Activated B cell treated with CpG ODN at 0.5 μM for 24 hours (primary cell): ENCODE results near the gene HOXB7. TPM values are rescaled to one million over a fixed set of nuclear protein-coding genes. Genes with fewer than 3 reads are reported as not detected.

Source experiments
- ATAC-seq: fragments of 200-7000 bp; cut with Tn5 transposase; one replicate; pipeline ENCODE4 v1.10.0; 2021; ENCODE audit warnings: low read depth, mild to moderate bottlenecking, moderate library complexity
- CTCF ChIA-PET: fragments of 350-600 bp; sonication (Branson Sonifier 250); formaldehyde crosslinking; loops from one replicate; lab custom pipeline; 2021; ENCODE audit warnings: antibody characterized with exemption; lab: Charles Lee
- POLR2A ChIA-PET: fragments of 350-600 bp; sonication (Branson Sonifier 250); formaldehyde crosslinking; loops from one replicate; lab custom pipeline; 2021; ENCODE audit warnings: antibody characterized with exemption; lab: Charles Lee
- DNase-seq: peaks from one replicate; pipeline ENCODE4 v3.0.0; 2022
- H3K27ac Mint-ChIP-seq: one replicate; pipeline ENCODE4 v1.8.0; 2020; ENCODE audit warnings: mixed read lengths
- H3K27me3 Mint-ChIP-seq: one replicate; pipeline ENCODE4 v1.8.0; 2021; ENCODE audit warnings: mixed read lengths
- H3K36me3 Mint-ChIP-seq: one replicate; pipeline ENCODE4 v1.8.0; 2021; ENCODE audit warnings: low read depth, mixed read lengths
- H3K4me1 Mint-ChIP-seq: one replicate; pipeline ENCODE4 v1.8.0; 2021; ENCODE audit warnings: mixed read lengths
- H3K4me3 Mint-ChIP-seq: one replicate; pipeline ENCODE4 v1.8.0; 2020; ENCODE audit warnings: mild to moderate bottlenecking, mixed read lengths
- H3K9me3 Mint-ChIP-seq: one replicate; pipeline ENCODE4 v1.8.0; 2020; ENCODE audit warnings: mixed read lengths
- CTCF ChIP-seq: fragments of 200-600 bp; IDR thresholded peaks from one replicate; pipeline ENCODE4 v1.8.0; 2022; ENCODE audit warnings: antibody characterized with exemption, mild to moderate bottlenecking
- intact Hi-C: fragments of 100-400 bp; cut with micrococcal nuclease; formaldehyde crosslinking; loops from one replicate; pipeline ENCODE4 v1.15.1; 2024
- total RNA-seq: library from RNA; stranded (reverse); gene quantifications from 2 replicates; pipeline ENCODE4 v1.2.3, GENCODE V29; 2022

Gene HOXB7
- total RNA-seq, 1 donor from 2014 or later = 0.60 TPM

GRCh38 chr17:48589831-48590606 lies 20.8 kb downstream of the HOXB7 start, which contains the start of gene HOXB3:
Gene HOXB3, minus strand, starts transcription at chr17:48590241. Its CDS starts 37,767 bp downstream, at chr17:48552474.
- CTCF ChIA-PET = interaction anchor here (0.7 to 2.9 kb wide), 6 partner anchors 23 to 282 kb away, joined by 3 to 13 read pairs (median 4); no protein-coding TSS in a partner anchor
- peaks cover 78% of the 10 kb centered on the region for H3K27me3 Mint-ChIP-seq
- H3K4me3 Mint-ChIP-seq = peak within 1 kb of the TSS; percentile 64
- no peaks in the 10 kb centered on the region for H3K36me3 Mint-ChIP-seq
- no peaks in the 10 kb centered on the region for H3K9me3 Mint-ChIP-seq
- H3K27ac Mint-ChIP-seq = no peak within 1 kb of the TSS
- no peak for ATAC-seq
- no peak for TF ChIP-seq CTCF
- POLR2A ChIA-PET = no interaction called here
- intact Hi-C loops = loop anchor here (10.0 kb wide), 1 partner anchor 435 kb away; no protein-coding TSS in a partner anchor
- peaks cover 50% of the 10 kb centered on the region for H3K4me1 Mint-ChIP-seq
- no peak for DNase-seq

GRCh38 chr17:48589060-48589830 lies 21.6 kb downstream of the HOXB7 start:
- no peak for TF ChIP-seq CTCF
- H3K4me1 Mint-ChIP-seq = peaks cover 52% of the 10 kb centered on the region
- peaks cover 80% of the 10 kb centered on the region for H3K27me3 Mint-ChIP-seq
- no peak overlapping the region for H3K4me3 Mint-ChIP-seq
- no peak overlapping the region for H3K27ac Mint-ChIP-seq
- ChIA-PET POLR2A (interaction anchor here (0.7 kb wide), 1 partner anchor 25 kb away, joined by 6 read pairs; no protein-coding TSS in a partner anchor), CTCF (interaction anchor here (0.7 to 2.9 kb wide), 7 partner anchors 24 to 281 kb away, joined by 3 to 13 read pairs (median 3); no protein-coding TSS in a partner anchor)
- ATAC-seq = no peak
- intact Hi-C loops = no loop called here
- H3K36me3 Mint-ChIP-seq = no peaks in the 10 kb centered on the region
- H3K9me3 Mint-ChIP-seq = no peaks in the 10 kb centered on the region
- no peak for DNase-seq

- ATAC-seq = no peak
- TF ChIP-seq CTCF = no peak
- Mint-ChIP-seq H3K27me3 (peaks cover 84% of the 10 kb centered on the region), H3K4me3 (no peak overlapping the region), H3K27ac (no peak overlapping the region), H3K4me1 (peaks cover 49% of the 10 kb centered on the region), H3K36me3 (no peaks in the 10 kb centered on the region), H3K9me3 (no peaks in the 10 kb centered on the region)
- ChIA-PET POLR2A (interaction anchor here (0.6 to 0.7 kb wide), 2 partner anchors 26 to 1136 kb away, joined by 4 to 6 read pairs; no protein-coding TSS in a partner anchor), CTCF (interaction anchor here (0.7 to 2.9 kb wide), 10 partner anchors 24 to 280 kb away, joined by 3 to 13 read pairs (median 3); no protein-coding TSS in a partner anchor)
- intact Hi-C loops = no loop called here
- no peak for DNase-seq
Observed at GRCh38 chr17:48588528-48588927, 22.3 kb downstream of the HOXB7 start.

- Mint-ChIP-seq H3K9me3 (no peaks in the 10 kb centered on the region), H3K27me3 (peaks cover 84% of the 10 kb centered on the region), H3K4me3 (no peak overlapping the region), H3K4me1 (peaks cover 44% of the 10 kb centered on the region), H3K27ac (no peak overlapping the region), H3K36me3 (no peaks in the 10 kb centered on the region)
- POLR2A ChIA-PET = no interaction called here
- no peak for DNase-seq
- ATAC-seq = no peak
- CTCF ChIA-PET = interaction anchor here (0.8 to 2.9 kb wide), 8 partner anchors 25 to 280 kb away, joined by 3 to 13 read pairs (median 3); no protein-coding TSS in a partner anchor
- intact Hi-C loops = no loop called here
- no peak for TF ChIP-seq CTCF
Observed at GRCh38 chr17:48588074-48588415, 22.8 kb downstream of the HOXB7 start.
